CD4-positive, alpha-beta T cell treated with Interleukin-2 at 100 ng/mL for 4 hours (primary cell): Measurements from ENCODE around the gene TGFBI.
A peak's percentile ranks its signal among the peaks of the same experiment; 100 is the strongest.

Experiments used
- DNase-seq: peaks from one replicate; pipeline ENCODE4 v3.0.0-alpha.2; 2020; ENCODE audit warnings: low spot score

The TGFBI gene

DNA sequence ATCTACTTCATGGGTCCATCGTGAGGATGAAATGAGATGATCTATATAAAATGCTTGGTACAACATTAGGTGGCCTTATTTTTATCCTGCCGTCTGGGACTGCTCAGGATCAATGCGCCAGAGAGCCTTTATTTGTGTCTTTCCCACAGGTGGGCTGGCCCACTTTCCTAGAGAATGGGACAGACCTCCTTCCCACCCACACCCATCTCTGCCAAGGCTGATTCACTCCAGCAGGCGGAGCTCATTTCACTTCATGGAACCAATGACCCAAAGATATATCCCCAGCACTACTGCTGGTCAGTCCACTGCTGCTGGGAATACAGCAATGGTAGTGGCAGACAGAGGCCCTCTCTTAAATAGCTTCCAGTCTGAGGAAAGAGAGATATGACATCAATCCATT is 35.7 kb downstream of the TGFBI start:
- no peak for DNase-seq

DNA sequence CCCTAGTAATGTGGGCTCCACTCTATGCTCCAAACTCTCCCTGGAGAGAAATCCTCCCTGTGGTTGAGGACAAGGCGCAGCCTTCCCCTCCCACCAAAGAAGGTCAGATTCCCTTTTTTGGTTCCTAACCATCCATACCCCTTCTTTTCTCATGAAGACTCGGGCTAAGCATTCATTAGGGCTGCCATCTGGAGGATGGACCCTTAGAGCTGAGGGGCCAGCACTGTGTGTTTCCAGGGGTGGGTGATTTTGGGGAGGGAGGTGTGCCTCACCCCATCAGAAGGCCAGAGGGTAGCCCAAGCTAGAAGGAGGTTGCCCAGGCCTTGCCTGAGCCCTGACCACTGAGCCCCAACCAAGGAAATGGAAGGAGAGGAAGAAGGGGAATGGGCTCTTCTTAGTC is 36.8 kb downstream of the TGFBI start:
- DNase-seq, result no peak

DNA sequence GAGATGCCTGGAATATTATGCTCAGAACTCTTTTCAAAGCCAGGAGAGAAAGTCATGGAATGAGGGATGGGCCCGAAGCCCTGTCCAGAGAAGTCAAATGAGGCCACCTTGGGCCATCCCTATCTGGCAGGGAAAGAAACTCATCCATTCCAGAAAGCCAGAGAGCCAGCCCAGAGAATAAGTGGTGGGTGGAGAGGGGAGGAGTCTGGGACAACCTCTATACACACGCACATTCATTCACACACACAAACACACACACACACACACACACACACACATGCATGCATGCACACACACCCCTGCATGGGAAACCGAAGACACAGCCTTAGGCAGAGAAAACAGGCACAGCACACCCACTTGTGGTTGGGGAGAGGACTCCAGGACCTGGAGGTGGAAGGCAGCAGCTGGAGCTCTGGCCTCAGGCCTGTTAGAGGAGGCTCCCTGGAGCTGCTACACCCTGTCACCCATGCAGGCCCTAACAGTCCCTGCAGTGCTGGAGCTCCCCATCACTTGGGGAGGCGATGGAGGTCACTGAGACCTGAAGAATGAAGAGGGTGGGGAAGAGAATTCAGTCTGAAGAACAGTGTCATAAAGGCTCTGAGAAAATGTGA is 38.0 kb downstream of the TGFBI start:
- no peak for DNase-seq

DNA sequence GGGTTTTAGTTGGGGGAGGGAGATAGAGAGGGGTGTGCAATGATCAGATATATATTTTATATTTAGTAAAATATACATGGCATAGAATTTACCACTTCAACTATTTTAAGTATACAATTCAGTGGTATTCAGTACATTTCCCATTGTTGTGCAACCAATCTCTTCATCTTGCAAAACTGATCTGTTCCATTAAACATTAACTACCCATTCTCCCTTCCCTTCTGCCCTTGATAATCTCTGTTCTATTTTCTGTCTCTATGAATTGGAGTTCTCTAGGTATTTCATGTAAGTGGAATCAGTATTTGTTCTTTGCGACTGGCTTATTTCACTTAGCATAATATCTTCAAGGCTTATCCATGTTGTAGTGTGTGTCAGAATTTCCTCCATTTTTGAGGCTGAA is 38.6 kb downstream of the TGFBI start:
- DNase-seq, result no peak

DNA sequence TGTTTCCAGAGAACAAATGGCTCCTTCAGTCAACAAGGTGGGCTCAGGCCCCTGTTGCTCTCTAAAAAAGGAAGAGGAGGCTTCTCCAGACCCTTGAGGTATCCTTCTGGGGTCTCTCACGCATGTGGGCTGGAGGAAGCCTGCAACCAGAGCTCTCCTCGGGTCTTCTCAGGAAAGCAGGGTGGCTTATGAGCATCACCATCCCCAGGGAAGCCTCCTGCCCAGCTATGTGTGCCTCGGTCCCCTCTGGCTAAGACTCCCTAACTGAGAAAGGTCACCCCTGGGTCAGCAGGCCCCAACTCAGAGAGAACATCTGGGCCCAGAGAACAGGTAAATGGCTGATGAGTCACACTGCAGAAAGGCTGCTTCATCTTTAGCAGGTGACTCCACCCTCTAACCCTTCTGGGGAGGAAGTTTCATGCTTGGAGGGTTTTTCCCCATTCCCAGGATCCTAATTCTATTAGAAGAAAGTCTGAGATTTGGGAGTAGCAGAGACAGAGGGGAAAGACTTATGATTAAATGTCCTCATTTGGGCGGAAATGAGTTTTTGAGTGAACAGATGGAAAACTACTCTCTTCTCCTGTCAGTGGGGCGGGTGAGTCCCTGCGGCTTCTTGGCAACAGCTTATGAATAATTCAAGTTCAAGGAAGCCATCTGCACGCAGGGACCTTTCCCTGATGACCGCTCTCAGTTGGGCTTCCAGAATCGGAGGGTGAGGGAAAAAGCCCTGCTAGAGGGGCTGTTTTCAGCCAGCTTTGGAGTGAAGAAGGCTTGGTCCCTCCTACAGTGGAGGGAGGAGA is 41.9 kb downstream of the TGFBI start:
- no peak for DNase-seq

DNA sequence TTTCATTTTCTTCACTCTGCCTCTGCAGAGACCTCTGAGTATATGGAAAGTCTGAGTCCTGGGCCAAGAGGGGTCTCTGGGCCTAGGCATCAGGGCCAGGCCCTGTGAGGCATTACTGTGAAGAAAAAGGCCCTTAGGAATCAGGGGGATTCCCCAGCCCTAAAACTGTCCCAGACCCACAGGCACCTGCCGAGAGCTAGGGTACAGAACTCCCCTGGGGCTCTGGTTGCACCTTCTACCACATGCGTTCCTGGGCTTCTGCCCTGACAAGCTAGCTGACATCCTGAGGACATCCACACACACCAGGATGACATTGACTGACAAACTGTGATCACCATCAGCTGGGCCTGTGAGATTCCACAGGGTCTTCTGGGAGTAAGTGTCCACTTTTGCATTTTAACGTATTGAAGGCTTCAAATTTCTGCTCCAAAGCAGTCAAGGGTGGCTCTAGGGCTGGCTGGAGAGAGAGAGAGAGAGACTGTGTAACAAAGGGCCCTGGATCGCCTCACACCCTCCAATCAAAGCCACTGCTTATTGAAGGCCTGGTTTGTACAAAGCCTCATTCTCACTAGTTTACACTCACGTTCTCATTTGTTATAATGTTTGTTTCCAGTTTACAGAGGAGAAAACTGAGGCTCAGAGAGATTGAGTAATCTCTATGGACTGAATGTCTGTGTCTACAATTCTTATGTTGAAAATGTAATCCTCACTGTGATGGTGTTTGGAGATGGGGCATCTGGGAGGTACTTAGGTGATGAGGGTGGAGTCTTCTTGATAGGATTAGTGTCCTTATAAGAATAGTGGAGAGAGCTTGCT is 45.1 kb downstream of the TGFBI start:
- no peak for DNase-seq

DNA sequence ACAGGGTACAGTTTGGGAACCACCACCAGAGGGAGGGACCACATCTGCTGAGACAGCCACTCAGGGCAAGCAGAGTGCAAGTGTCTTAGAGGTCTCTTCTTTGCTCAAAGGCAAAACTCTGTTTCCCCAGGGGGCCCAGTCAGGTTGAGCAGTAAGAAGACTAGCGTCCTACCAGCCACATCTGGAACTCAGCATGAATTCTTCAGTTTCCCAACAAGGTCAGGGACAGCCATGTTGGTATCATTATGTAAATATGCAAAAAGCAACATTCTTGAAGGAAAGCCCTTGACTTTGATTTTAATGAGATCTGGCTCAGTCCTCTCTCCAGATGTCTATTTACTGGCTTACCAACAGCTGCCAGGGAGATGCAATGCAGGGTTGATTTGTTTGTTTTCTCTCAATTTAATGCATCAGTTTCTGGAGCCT is 46.7 kb downstream of the TGFBI start:
- no peak for DNase-seq

DNA sequence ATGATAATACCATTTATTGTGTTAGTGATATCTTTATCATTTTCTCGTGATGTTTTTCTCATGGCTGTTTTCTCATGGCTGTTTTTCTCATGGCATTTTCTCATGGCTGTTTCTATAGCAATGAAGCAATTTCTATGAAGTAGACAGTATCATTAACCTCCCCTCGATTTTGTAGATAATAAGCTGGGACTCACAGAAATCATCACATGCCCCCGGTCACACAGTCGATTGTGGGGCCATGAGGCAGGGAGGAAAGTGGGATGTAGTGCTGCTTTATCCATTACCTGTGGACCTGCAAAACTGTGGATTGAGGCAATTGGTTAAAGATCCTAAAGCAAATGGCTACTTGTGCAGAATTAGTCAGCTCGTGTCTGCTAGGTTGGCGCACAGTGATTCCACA is 47.3 kb downstream of the TGFBI start:
- no peak for DNase-seq

DNA sequence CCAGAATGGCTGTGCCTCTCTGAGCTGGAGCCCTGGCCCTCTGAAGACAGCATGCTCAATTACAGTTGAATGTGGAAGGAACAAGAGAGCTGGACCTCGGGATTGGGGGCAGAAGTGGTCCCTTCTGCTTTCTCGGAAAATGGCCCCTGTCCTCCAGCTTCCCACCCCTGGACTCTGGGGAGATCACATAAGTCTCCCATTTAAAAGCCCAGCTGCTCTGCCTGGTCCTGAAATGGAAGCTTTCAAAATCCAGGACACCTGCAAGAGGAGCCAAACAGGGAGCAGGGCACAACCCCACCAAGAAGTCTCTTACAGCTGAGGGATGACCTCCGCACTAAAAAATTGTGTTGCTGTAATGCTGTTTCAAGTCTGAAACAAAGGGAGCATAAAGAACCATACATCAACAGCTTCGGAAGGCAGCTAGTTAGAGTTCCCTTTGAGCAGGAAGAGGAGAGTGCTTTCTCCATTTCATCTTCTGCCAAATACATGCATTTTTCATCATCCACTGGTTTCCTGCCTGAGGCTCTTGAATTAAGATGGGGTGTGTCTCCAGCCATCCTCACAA is 48.2 kb downstream of the TGFBI start:
- DNase-seq, result no peak

DNA sequence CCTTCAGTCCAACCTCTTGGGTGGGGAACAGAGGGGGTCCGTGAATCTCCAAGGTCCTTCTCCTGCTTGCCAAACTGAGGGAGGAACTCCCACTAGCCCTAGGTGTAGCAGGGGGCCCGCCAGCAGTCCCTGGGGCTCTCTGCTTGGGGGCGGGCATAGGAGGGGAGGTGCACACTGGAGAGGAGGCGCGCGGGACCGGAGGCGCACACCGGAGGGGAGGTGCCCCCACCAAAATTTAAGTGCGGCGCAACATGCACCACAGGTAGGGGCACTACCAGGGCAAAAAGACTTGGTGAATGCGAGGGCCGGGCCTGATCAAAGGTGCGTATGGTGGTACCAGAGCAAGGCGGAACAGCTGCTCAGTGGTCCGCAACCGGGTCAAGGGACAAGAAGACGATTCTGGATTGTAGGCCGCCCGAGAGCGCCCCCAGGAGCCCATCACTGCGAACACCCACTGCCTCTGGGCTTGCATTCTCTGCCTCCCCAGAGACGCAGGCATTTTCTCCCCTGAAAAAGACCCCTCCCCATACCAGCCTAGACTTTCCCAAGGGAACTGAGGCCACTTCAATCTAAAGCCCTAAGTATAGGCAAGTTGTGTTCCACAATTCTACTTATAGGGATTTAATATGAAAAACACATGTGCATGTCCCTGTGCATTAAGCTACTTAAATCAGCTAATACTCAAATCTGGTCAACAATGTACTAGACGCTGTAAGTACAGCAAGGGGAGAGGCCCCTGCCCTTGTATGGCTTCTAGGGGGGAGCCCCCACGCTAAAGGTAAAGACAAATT is 50.6 kb downstream of the TGFBI start:
- no peak for DNase-seq

DNA sequence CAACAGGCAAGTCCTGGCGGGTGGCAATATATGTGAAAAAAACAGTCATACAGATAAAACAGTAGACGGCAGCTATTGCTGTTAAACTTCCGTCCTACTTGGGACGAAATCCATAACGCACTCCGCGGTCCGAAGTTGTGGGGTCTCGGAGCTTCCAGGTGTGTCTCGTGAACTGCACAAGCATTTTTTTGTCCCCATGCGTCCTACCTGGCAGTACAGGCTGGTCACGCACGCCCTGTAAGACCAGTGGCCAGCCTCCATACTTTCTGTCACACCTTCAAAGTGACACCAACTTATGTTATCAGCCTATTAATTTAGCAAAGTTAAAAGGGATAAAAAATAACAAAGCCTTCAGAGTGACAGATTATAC is 51.3 kb downstream of the TGFBI start:
- no peak for DNase-seq

DNA sequence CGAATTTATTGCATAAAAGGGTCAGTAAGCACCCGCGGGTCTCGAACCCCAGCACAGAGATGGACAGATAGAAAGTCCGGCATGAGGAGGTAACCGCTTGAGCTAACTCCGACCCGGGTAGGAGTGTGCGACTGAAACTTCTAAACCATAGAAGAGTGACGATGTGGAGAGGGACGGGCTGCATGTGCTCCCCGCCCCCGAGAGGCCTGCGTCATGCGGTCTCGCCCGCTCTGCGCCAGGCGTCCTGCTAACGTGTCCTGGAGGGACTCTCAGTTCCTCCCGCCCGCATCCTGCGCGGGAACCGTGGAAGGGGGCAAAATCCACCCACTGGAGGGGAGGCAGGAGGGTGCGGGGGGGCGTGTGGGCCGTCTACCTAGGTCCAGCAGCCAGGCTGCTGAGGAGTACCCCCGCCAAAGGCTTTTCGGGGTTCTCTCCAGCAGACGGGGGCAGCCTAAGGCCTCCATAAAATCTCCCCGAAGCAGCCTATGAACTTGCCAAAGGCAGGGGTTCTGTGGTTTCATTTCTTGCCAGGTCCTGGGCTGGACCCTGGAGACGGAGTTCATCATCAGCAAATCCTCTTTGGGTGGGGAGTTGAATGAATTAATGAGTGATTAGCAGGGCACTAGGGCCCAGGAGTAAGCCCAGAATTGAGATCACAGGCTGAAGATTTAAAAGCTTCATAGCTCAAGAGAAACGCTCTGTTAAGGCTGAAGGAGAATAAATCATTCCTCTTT is 51.9 kb downstream of the TGFBI start:
- peak; percentile 44 for DNase-seq

DNA sequence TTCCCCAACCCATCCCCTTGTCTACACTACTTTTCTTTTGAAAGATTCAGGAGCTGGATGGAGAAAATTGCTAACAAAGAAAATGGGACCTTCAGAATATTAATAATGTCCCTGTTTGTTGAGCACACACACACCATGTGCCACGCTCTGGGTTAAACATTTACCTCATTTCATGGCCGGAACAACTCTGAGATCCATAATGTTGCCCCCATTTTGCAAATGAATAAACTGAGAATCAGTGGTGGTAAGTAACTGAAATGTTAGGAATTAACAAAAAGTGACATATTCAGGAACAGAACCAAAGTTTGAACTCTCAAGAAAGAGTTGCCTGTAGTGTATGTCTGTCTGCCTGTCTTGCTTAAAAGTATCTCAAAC is 52.4 kb downstream of the TGFBI start:
- no peak for DNase-seq

DNA sequence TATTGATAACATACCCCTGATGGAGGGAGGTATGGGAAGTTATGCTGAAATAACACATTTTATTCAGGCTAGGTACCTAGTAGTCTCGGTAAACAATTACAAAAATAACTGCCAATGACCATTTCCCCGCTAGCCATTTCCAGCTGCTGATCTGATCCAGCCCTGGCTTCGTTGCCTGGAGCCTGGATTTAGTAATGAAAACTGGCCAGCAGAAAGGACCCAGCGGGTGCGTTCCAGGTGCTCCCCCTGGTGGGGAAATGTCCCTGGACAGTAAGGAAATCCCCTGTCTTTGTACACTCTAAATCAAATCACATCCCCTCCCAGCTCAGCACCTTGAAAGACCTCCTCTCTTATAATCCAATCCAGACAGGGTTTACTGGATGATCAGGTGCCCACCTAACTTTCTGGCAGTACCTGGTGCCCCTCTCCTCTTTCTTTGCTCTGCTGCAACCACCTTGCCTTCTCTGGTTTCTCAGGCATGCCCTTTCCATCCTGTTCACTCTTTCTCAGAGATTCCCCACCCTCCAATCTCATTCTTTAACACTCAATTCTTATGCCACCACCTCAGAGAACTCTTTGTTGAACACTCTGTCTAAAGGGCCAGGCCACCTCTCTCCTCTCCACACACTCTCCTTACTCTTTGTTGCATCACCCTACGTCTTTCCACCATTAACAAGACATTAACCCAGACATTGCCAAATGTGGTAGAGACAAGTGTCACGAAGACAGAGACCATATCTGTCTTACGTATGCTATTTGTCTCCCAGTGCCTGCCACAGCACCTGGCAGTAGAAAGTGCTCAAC is 53.8 kb downstream of the TGFBI start:
- peak; percentile 62 for DNase-seq

DNA sequence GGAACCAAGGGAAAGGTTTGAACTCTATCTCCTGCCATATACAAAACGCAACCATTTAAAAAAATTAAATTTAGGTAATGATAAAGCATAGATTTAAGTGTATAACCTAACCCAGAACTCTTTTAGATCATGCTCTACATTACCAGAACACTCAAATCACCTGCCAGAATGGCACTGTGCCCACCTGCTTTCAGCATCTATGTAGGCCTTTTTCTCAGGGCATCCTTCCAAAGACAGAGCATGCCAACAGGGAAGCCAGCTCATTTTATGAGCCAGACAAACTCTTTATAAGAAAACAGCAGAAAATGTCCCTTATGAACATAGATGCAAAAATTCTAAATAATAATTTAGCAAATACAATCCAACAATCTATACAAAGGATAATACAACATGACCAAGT is 55.9 kb downstream of the TGFBI start:
- DNase-seq, result no peak

DNA sequence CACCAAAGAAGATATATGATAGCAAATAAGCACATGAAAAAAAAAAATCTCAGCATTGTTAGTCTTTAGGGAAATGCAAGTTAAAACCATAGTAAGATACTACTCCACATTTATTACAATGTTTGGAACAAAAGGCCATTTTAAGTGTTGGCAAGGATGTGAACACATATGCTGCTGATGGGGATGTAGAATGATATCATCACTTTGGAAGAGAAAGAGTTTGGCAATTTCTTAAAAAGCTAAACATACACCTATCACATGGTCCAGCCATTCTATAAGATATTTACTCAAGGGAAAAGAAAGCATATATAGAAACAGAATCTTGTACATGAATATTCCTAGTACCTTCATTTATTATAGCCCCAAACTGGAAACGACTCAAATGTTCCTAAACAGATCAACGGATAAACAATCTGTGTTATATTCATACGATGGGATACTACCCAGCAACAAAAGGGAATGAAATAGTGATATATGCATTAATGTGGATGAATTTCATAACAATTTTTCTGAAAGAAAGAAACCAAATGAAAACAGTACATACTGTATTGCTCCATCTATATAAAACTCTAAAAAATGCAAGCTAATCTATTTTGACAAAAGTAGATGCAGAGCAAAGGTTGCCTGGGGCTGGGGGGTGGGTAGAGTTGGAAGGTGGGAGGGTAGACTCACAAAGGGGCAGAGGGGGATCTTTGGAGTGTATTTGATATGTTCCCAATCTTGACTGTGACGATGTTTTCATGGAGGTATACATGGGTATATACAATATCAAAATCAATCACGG is 58.2 kb downstream of the TGFBI start:
- DNase-seq, result no peak

DNA sequence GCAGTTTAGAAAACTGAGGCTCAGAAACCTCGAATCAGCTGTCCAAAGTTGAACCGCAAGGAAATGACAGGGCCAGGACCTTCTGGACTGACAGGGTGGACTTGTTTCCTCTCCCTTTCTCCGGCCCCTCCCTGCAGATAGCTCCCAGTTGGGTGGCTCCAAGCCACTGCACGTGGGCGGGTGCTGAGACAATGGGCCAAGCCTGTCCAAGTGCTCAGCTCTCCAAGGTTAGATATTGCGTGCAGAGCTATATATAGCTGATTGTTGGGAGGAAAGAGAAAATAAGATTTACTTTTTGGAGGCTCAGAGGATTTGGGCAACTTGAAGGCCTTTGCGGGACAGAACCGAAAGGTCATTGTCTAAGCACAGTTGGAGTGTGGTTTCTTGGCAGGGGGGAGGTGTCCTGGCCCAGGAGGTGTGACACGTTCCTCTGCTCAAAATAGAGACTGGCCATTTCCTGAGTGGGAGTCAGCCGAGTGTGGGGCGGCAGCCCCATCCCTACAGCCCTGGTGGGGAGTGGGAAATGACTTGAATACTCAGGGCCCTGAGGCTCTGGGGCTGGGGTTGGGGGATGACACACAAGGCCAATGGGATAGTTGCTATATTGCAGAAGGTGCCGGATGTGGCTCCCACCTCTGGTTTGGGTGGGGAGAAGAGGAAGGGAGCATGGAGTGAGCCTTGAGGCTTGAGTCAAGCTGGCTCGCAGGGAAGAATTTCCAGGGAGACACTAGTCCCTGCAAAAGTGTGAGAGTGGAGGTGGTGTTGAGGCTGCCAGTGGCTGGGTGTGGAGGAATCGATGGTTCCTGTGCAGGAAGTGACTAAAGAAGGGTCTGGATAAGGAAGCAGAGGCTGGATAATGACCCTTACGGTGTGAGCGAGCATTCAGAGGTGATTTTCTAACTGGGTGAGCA is 59.4 kb downstream of the TGFBI start:
- no peak for DNase-seq

DNA sequence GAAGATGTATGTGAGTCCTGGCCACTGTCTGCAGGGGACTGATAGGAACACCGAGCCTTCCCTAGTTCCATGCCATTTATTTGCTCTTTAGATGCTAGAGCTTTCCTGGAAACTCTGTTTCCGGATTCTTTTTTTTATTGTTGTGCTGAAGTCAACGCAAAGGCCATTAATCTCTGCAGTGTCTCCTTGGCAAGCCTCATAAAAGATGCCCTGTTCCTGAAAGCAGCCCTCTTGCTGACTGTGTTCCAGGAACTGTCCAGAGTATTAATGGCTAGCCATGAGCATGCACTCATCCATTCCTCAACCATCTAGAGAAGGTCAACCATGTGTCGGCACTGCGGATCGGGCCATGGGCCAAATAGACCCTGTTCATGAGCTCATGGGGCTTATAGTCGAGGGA is 61.0 kb downstream of the TGFBI start:
- DNase-seq, result no peak

DNA sequence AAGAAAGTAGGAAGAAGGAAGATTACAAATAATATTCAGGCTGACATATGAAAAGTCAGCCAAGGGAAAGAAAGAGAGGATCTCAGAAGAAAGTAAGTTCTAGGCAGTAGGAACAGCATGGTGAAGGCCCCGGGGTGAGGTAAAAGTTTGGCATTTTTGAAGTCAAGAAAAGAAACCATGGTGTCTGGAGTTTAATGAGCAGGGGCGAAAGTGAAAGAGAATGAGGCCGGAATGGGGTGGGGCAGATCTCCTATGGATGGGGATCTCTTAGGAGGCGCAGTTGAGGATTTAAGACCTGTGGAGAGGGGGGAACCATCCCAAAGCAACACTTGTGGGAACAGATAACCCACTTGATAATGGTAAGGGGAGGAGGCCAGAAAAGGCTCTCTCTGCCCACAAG is 61.5 kb downstream of the TGFBI start:
- no peak for DNase-seq
